K562 (cell line): Measurements from ENCODE around the gene PRF1. TPM values are rescaled to one million over a fixed set of nuclear protein-coding genes. Genes with fewer than 3 reads are reported as not detected.

Experiments
- ATAC-seq: fragments of 200-7000 bp; cut with Tn5 transposase; 3 replicates; pipeline ENCODE4 v1.9.1; 2020; ENCODE audit warnings: moderate library complexity
- BruUV-seq: library from RNA; stranded (reverse); fragments of 400-500 nt; replicated peaks from 2 replicates; lab custom pipeline; 2021; lab: Mats Ljungman, UMichigan
- CTCF ChIA-PET: fragments of 300-600 bp; formaldehyde crosslinking; extraction: SDS; loops from one replicate; lab custom pipeline; 2021; ENCODE audit warnings: low intra/inter-chr PET ratio; lab: Yijun Ruan, JAX
- POLR2A ChIA-PET: fragments of 300-600, 350-650 bp; sonication (Branson Sonifier 250); formaldehyde crosslinking; extraction: SDS; loops from one replicate; lab custom pipeline; 2021; ENCODE audit warnings: antibody characterized with exemption, inconsistent platforms; lab: Yijun Ruan, JAX
- DNase-seq, 4 experiments: peaks; one replicate each; pipeline versions ENCODE4 v3.0.0 to v3.0.0-alpha.2; 2011 to 2018; ENCODE audit warnings: low spot score in 3 of 4, mixed read lengths in 3 of 4; ENCODE audit errors: extremely low read depth in 1 of 4
- FAIRE-seq: peaks from 2 replicates; lab custom pipeline; 2011; peaks lifted over from hg19 to GRCh38; lab: Jason Lieb, UNC
- H2AFZ ChIP-seq: 2 replicates; pipeline ENCODE4 v1.6.0; 2011; ENCODE audit warnings: low read depth, low read length, control low read depth, inconsistent platforms
- H3K27ac ChIP-seq: fragments of 200-600 bp; 3 replicates; pipeline ENCODE4 v1.8.0; 2011; ENCODE audit warnings: low read depth, mild to moderate bottlenecking, control low read depth, inconsistent platforms, low read length, moderate library complexity, mixed read lengths; ENCODE audit errors: extremely low read depth
- H3K27me3 ChIP-seq, 2 experiments: fragments of 300-600 bp in 1 of 2; 2 replicates in 1 of 2; 3 replicates in 1 of 2; pipeline versions ENCODE4 v1.6.0 to v1.8.0; 2011; ENCODE audit warnings: inconsistent platforms in 2 of 2, low read length in 2 of 2, mild to moderate bottlenecking in 1 of 2, mixed read lengths in 1 of 2, moderate library complexity in 1 of 2; ENCODE audit not compliant: control insufficient read depth in 2 of 2, insufficient read depth in 2 of 2
- H3K36me3 ChIP-seq: fragments of 300-600 bp; 3 replicates; pipeline ENCODE4 v1.8.0; 2011; ENCODE audit warnings: mild to moderate bottlenecking, low read length, inconsistent platforms; ENCODE audit not compliant: control insufficient read depth, insufficient read depth
- H3K4me1 ChIP-seq, 2 experiments: fragments of 200-600 bp in 1 of 2; replicated peaks in 1 of 2; 2 replicates in 1 of 2; 3 replicates in 1 of 2; pipeline versions ENCODE4 v1.5.1 to v1.8.0; 2011; ENCODE audit warnings: inconsistent platforms in 2 of 2, low read length in 2 of 2, mild to moderate bottlenecking in 1 of 2, mixed read lengths in 1 of 2, moderate library complexity in 1 of 2; ENCODE audit not compliant: control insufficient read depth in 2 of 2, insufficient read depth in 2 of 2
- H3K4me2 ChIP-seq: 2 replicates; pipeline ENCODE4 v1.6.1; 2011; ENCODE audit warnings: low read length, control low read depth, inconsistent platforms, mixed read lengths; ENCODE audit not compliant: insufficient read depth
- H3K4me3 ChIP-seq: fragments of 200-600 bp; sonication (generic), shearing (Covaris generic); 2 replicates; pipeline ENCODE4 v1.5.1; 2016; ENCODE audit warnings: control low read depth, inconsistent platforms
- H3K79me2 ChIP-seq: fragments of 200-600 bp; 3 replicates; pipeline ENCODE4 v1.8.0; 2011; ENCODE audit warnings: low read length, inconsistent platforms; ENCODE audit not compliant: control insufficient read depth, insufficient read depth
- H3K9ac ChIP-seq, 2 experiments: 2 replicates each; pipeline versions ENCODE4 v1.6.0 to v1.6.1; 2011; ENCODE audit warnings: low read depth in 2 of 2, low read length in 2 of 2, control low read depth in 1 of 2, inconsistent platforms in 1 of 2, mild to moderate bottlenecking in 1 of 2, mixed read lengths in 1 of 2; ENCODE audit not compliant: insufficient read depth in 1 of 2
- H3K9me1 ChIP-seq: one replicate; pipeline ENCODE4 v1.6.0; 2011; ENCODE audit warnings: inconsistent platforms, mild to moderate bottlenecking, low read length, moderate library complexity; ENCODE audit not compliant: control insufficient read depth, insufficient read depth
- H3K9me3 ChIP-seq: replicated peaks from 2 replicates; pipeline ENCODE4 v1.5.1; 2011; ENCODE audit warnings: low read depth, low read length, inconsistent platforms; ENCODE audit not compliant: control insufficient read depth, insufficient read depth
- H4K20me1 ChIP-seq: replicated peaks from 2 replicates; pipeline ENCODE4 v1.6.1; 2011; ENCODE audit warnings: low read length, inconsistent platforms, mixed read lengths; ENCODE audit not compliant: control insufficient read depth, insufficient read depth
- PBX2 ChIP-seq, 2 experiments: IDR thresholded peaks in 1 of 2; conservative IDR thresholded peaks in 1 of 2; 2 replicates each; pipeline ENCODE4 v1.6.1; 2016; ENCODE audit warnings: low read depth in 2 of 2, mild to moderate bottlenecking in 1 of 2, missing compliant biosample characterization in 1 of 2, missing genetic modification characterization in 1 of 2, moderate library complexity in 1 of 2
- RBM25 ChIP-seq: fragments of 200-400 bp; formaldehyde crosslinking; IDR thresholded peaks from 2 replicates; pipeline ENCODE4 v1.6.1; 2018; ENCODE audit warnings: low read length, low read depth, moderate library complexity; ENCODE audit not compliant: severe bottlenecking
- ZFP36 ChIP-seq: fragments of 150-350 bp; IDR thresholded peaks from 2 replicates; pipeline ENCODE4 v1.6.1; 2018; ENCODE audit warnings: low read length, low read depth; ENCODE audit not compliant: partially characterized antibody
- ZKSCAN3 ChIP-seq: fragments of 250-450 bp; sonication (Bioruptor Pico); IDR thresholded peaks from 2 replicates; pipeline ENCODE4 v1.4.0; 2020
- ZNF3 ChIP-seq: fragments of 250-450 bp; sonication (Bioruptor Pico); IDR thresholded peaks from 2 replicates; pipeline ENCODE4 v1.5.0; 2021; ENCODE audit warnings: mild to moderate bottlenecking, moderate library complexity
- ZNF436 ChIP-seq: fragments of 250-450, 450-650 bp; sonication (Bioruptor Pico); formaldehyde crosslinking; IDR thresholded peaks from 2 replicates; pipeline ENCODE4 v1.7.0; 2020; ENCODE audit warnings: mild to moderate bottlenecking
- ZNF583 ChIP-seq: fragments of 250-450 bp; sonication (Bioruptor Pico); IDR thresholded peaks from 2 replicates; pipeline ENCODE4 v1.4.0; 2020
- WGBS: fragments of 100-300 bp; shearing (Covaris generic); methylation state at CpG from one replicate; pipeline ENCODE4 v1.1.6; 2016; ENCODE audit warnings: low coverage, mixed read lengths; ENCODE audit not compliant: insufficient coverage; ENCODE audit errors: missing lambda C conversion rate; 5-methylcytosine and 5-hydroxymethylcytosine counted together
- in situ Hi-C: fragments of 300-500 bp; cut with MboI; formaldehyde crosslinking; loops from 4 replicates; pipeline ENCODE4 v1.15.0; 2018; ENCODE audit warnings: inconsistent platforms, mixed read lengths
- intact Hi-C: fragments of 100-400 bp; cut with micrococcal nuclease; formaldehyde crosslinking; loops from 2 replicates; pipeline ENCODE4 v1.14.2; 2022
- polyA plus RNA-seq, 8 experiments: library from polyadenylated mRNA; depleted of rRNA in 4 of 8; stranded (reverse) in 5 of 8; unstranded in 3 of 8; fragments of >200 nt; fragmentation: Nextera tagmentation in 2 of 8; fragmentation: Illumina TruSeq in 1 of 8; extraction: Ambion mirVana in 2 of 8; extraction: Trizol in 1 of 8; gene quantifications; 2 replicates each; pipeline versions ENCODE4 v1.2.1 to v1.2.3, GENCODE V29; 2011 to 2014; ENCODE audit warnings: inconsistent platforms in 1 of 8, missing spikeins in 1 of 8
- total RNA-seq, 7 experiments: library from RNA; depleted of rRNA in 6 of 7; stranded (reverse); fragments of >200 nt in 6 of 7; fragmentation: Illumina TruSeq in 2 of 7; extraction: Trizol in 2 of 7; gene quantifications; 2 replicates each; pipeline versions ENCODE4 v1.2.1 to v1.2.3, GENCODE V29; 2011 to 2021; ENCODE audit warnings: low replicate concordance in 1 of 7

PRF1 gene
- total and polyA plus RNA-seq, 9 of the 15 experiments (the other 6 are each of a cell fraction or from before 2014, with no cell fraction given) = 3.8 to 8.6 (median 6.3) TPM

GRCh38 chr10:70592746-70593512 lies 9.6 kb downstream of the PRF1 start (continued):
- TF ChIP-seq PBX2 (CRISPR knock-in tag; IDR thresholded peaks at IDR 0.05; ENCODE audit: low read depth) (no peak), PBX2 (tag; conservative IDR thresholded peaks at IDR 0.05; ENCODE audit: low read depth) (no peak), ZNF3 (CRISPR knock-in tag) (no peak), ZKSCAN3 (CRISPR knock-in tag) (no peak)

GRCh38 chr10:70592186-70592735 lies 10.3 kb downstream of the PRF1 start:
- H2AFZ ChIP-seq = no peak overlapping the region
- CTCF ChIA-PET = no interaction called here
- BruUV-seq = no TSS peak
- H3K9me1 ChIP-seq = no peaks in the 10 kb centered on the region
- no peak overlapping the region for H3K9ac ChIP-seq
- no peaks in the 10 kb centered on the region for H4K20me1 ChIP-seq
- ATAC-seq (no peak), FAIRE-seq (no peak), DNase-seq (no peak)
- peaks cover 48 to 57% of the 10 kb centered on the region in 2 experiments for H3K4me1 ChIP-seq
- no peak for TF ChIP-seq ZNF583 (CRISPR knock-in tag)
- peak; percentile 50 for TF ChIP-seq RBM25
- peak; percentile 96 for TF ChIP-seq ZFP36
- peak; percentile 49; the same call in 1 of the 2 replicates for TF ChIP-seq ZNF436 (CRISPR knock-in tag)
- no peak overlapping the region for H3K4me3 ChIP-seq
- 23% methylated on average over 2 of the region's 2 CpGs for WGBS
- H3K4me2 ChIP-seq = no peak overlapping the region
- intact Hi-C loops (no loop called here), in situ Hi-C loops (no loop called here)
- no peaks in the 10 kb centered on the region for H3K9me3 ChIP-seq
- H3K27me3 ChIP-seq = no peaks in the 10 kb centered on the region
- POLR2A ChIA-PET = interaction anchor here (0.7 to 1.7 kb wide), 5 partner anchors 9 to 85 kb away, joined by 3 to 5 read pairs (median 3); partner anchors contain the start of gene PRF1
- H3K27ac ChIP-seq = no peak overlapping the region
- no peaks in the 10 kb centered on the region for H3K36me3 ChIP-seq
- H3K79me2 ChIP-seq = no peaks in the 10 kb centered on the region; the same call in 2 of the 3 replicates
